K562 (cell line): ENCODE measurements around the gene PI4K2A. TPM values are rescaled to one million over a fixed set of nuclear protein-coding genes. Genes with fewer than 3 reads are reported as not detected.

Experiments
- ATAC-seq: fragments of 200-7000 bp; cut with Tn5 transposase; 3 replicates; pipeline ENCODE4 v1.9.1; 2020; ENCODE audit warnings: moderate library complexity
- BruUV-seq: library from RNA; stranded (reverse); fragments of 400-500 nt; replicated peaks from 2 replicates; lab custom pipeline; 2021; lab: Mats Ljungman, UMichigan
- CTCF ChIA-PET: fragments of 300-600 bp; formaldehyde crosslinking; extraction: SDS; loops from one replicate; lab custom pipeline; 2021; ENCODE audit warnings: low intra/inter-chr PET ratio; lab: Yijun Ruan, JAX
- POLR2A ChIA-PET: fragments of 300-600, 350-650 bp; sonication (Branson Sonifier 250); formaldehyde crosslinking; extraction: SDS; loops from one replicate; lab custom pipeline; 2021; ENCODE audit warnings: antibody characterized with exemption, inconsistent platforms; lab: Yijun Ruan, JAX
- DNase-seq, 4 experiments: peaks; one replicate each; pipeline versions ENCODE4 v3.0.0 to v3.0.0-alpha.2; 2011 to 2018; ENCODE audit warnings: low spot score in 3 of 4, mixed read lengths in 3 of 4; ENCODE audit errors: extremely low read depth in 1 of 4
- FAIRE-seq: peaks from 2 replicates; lab custom pipeline; 2011; peaks lifted over from hg19 to GRCh38; lab: Jason Lieb, UNC
- H2AFZ ChIP-seq: 2 replicates; pipeline ENCODE4 v1.6.0; 2011; ENCODE audit warnings: low read depth, low read length, control low read depth, inconsistent platforms
- H3K27ac ChIP-seq: fragments of 200-600 bp; 3 replicates; pipeline ENCODE4 v1.8.0; 2011; ENCODE audit warnings: low read depth, mild to moderate bottlenecking, control low read depth, inconsistent platforms, low read length, moderate library complexity, mixed read lengths; ENCODE audit errors: extremely low read depth
- H3K27me3 ChIP-seq, 2 experiments: fragments of 300-600 bp in 1 of 2; 2 replicates in 1 of 2; 3 replicates in 1 of 2; pipeline versions ENCODE4 v1.6.0 to v1.8.0; 2011; ENCODE audit warnings: inconsistent platforms in 2 of 2, low read length in 2 of 2, mild to moderate bottlenecking in 1 of 2, mixed read lengths in 1 of 2, moderate library complexity in 1 of 2; ENCODE audit not compliant: control insufficient read depth in 2 of 2, insufficient read depth in 2 of 2
- H3K36me3 ChIP-seq: fragments of 300-600 bp; 3 replicates; pipeline ENCODE4 v1.8.0; 2011; ENCODE audit warnings: mild to moderate bottlenecking, low read length, inconsistent platforms; ENCODE audit not compliant: control insufficient read depth, insufficient read depth
- H3K4me1 ChIP-seq, 2 experiments: fragments of 200-600 bp in 1 of 2; replicated peaks in 1 of 2; 2 replicates in 1 of 2; 3 replicates in 1 of 2; pipeline versions ENCODE4 v1.5.1 to v1.8.0; 2011; ENCODE audit warnings: inconsistent platforms in 2 of 2, low read length in 2 of 2, mild to moderate bottlenecking in 1 of 2, mixed read lengths in 1 of 2, moderate library complexity in 1 of 2; ENCODE audit not compliant: control insufficient read depth in 2 of 2, insufficient read depth in 2 of 2
- H3K4me2 ChIP-seq: 2 replicates; pipeline ENCODE4 v1.6.1; 2011; ENCODE audit warnings: low read length, control low read depth, inconsistent platforms, mixed read lengths; ENCODE audit not compliant: insufficient read depth
- H3K4me3 ChIP-seq: fragments of 200-600 bp; sonication (generic), shearing (Covaris generic); 2 replicates; pipeline ENCODE4 v1.5.1; 2016; ENCODE audit warnings: control low read depth, inconsistent platforms
- H3K79me2 ChIP-seq: fragments of 200-600 bp; 3 replicates; pipeline ENCODE4 v1.8.0; 2011; ENCODE audit warnings: low read length, inconsistent platforms; ENCODE audit not compliant: control insufficient read depth, insufficient read depth
- H3K9ac ChIP-seq, 2 experiments: 2 replicates each; pipeline versions ENCODE4 v1.6.0 to v1.6.1; 2011; ENCODE audit warnings: low read depth in 2 of 2, low read length in 2 of 2, control low read depth in 1 of 2, inconsistent platforms in 1 of 2, mild to moderate bottlenecking in 1 of 2, mixed read lengths in 1 of 2; ENCODE audit not compliant: insufficient read depth in 1 of 2
- H3K9me1 ChIP-seq: one replicate; pipeline ENCODE4 v1.6.0; 2011; ENCODE audit warnings: inconsistent platforms, mild to moderate bottlenecking, low read length, moderate library complexity; ENCODE audit not compliant: control insufficient read depth, insufficient read depth
- H3K9me3 ChIP-seq: replicated peaks from 2 replicates; pipeline ENCODE4 v1.5.1; 2011; ENCODE audit warnings: low read depth, low read length, inconsistent platforms; ENCODE audit not compliant: control insufficient read depth, insufficient read depth
- H4K20me1 ChIP-seq: replicated peaks from 2 replicates; pipeline ENCODE4 v1.6.1; 2011; ENCODE audit warnings: low read length, inconsistent platforms, mixed read lengths; ENCODE audit not compliant: control insufficient read depth, insufficient read depth
- EP300 ChIP-seq: IDR thresholded peaks from 2 replicates; pipeline ENCODE4 v1.6.1; 2012; ENCODE audit warnings: low read length, improper control_type of control experiment
- FOXA1 ChIP-seq: fragments of 450-650 bp; IDR thresholded peaks from 2 replicates; pipeline ENCODE4 v1.6.1; 2016; ENCODE audit warnings: mild to moderate bottlenecking, borderline replicate concordance
- GABPB1 ChIP-seq: sonication (generic); formaldehyde crosslinking; IDR thresholded peaks from 2 replicates; pipeline ENCODE4 v1.8.0; 2022; ENCODE audit warnings: mild to moderate bottlenecking, missing genetic modification reagents
- MYNN ChIP-seq, 2 experiments: sonication (generic); formaldehyde crosslinking in 1 of 2; IDR thresholded peaks; 2 replicates each; pipeline versions ENCODE4 v1.5.0 to v1.6.1; 2016 to 2020; ENCODE audit warnings: antibody characterized with exemption in 1 of 2, missing genetic modification reagents in 1 of 2
- PCBP1 ChIP-seq: fragments of 200-400 bp; formaldehyde crosslinking; IDR thresholded peaks from 2 replicates; pipeline ENCODE4 v1.6.1; 2018; ENCODE audit warnings: mild to moderate bottlenecking, low read depth, low read length; ENCODE audit not compliant: poor library complexity, severe bottlenecking
- PCBP2 ChIP-seq: fragments of 200-400 bp; formaldehyde crosslinking; IDR thresholded peaks from 2 replicates; pipeline ENCODE4 v1.6.1; 2018; ENCODE audit warnings: low read length, low read depth, mild to moderate bottlenecking, moderate library complexity; ENCODE audit not compliant: poor library complexity, severe bottlenecking
- SETDB1 ChIP-seq: IDR thresholded peaks from one replicate; pipeline ENCODE4 v1.6.1; 2012; ENCODE audit warnings: low read length, control low read depth, inconsistent platforms
- ZFP36 ChIP-seq: fragments of 150-350 bp; IDR thresholded peaks from 2 replicates; pipeline ENCODE4 v1.6.1; 2018; ENCODE audit warnings: low read length, low read depth; ENCODE audit not compliant: partially characterized antibody
- ZNF133 ChIP-seq: fragments of 250-450 bp; sonication (Bioruptor Pico); IDR thresholded peaks from 2 replicates; pipeline ENCODE4 v1.4.0; 2020; ENCODE audit warnings: mild to moderate bottlenecking
- ZNF584 ChIP-seq: fragments of 200-800 bp; sonication (Bioruptor generic); IDR thresholded peaks from 2 replicates; pipeline ENCODE4 v1.6.1; 2016; ENCODE audit warnings: low read depth, mild to moderate bottlenecking, missing genetic modification characterization, missing compliant biosample characterization
- WGBS: fragments of 100-300 bp; shearing (Covaris generic); methylation state at CpG from one replicate; pipeline ENCODE4 v1.1.6; 2016; ENCODE audit warnings: low coverage, mixed read lengths; ENCODE audit not compliant: insufficient coverage; ENCODE audit errors: missing lambda C conversion rate; 5-methylcytosine and 5-hydroxymethylcytosine counted together
- in situ Hi-C: fragments of 300-500 bp; cut with MboI; formaldehyde crosslinking; loops from 4 replicates; pipeline ENCODE4 v1.15.0; 2018; ENCODE audit warnings: inconsistent platforms, mixed read lengths
- intact Hi-C: fragments of 100-400 bp; cut with micrococcal nuclease; formaldehyde crosslinking; loops from 2 replicates; pipeline ENCODE4 v1.14.2; 2022
- polyA plus RNA-seq, 8 experiments: library from polyadenylated mRNA; depleted of rRNA in 4 of 8; stranded (reverse) in 5 of 8; unstranded in 3 of 8; fragments of >200 nt; fragmentation: Nextera tagmentation in 2 of 8; fragmentation: Illumina TruSeq in 1 of 8; extraction: Ambion mirVana in 2 of 8; extraction: Trizol in 1 of 8; gene quantifications; 2 replicates each; pipeline versions ENCODE4 v1.2.1 to v1.2.3, GENCODE V29; 2011 to 2014; ENCODE audit warnings: inconsistent platforms in 1 of 8, missing spikeins in 1 of 8
- total RNA-seq, 7 experiments: library from RNA; depleted of rRNA in 6 of 7; stranded (reverse); fragments of >200 nt in 6 of 7; fragmentation: Illumina TruSeq in 2 of 7; extraction: Trizol in 2 of 7; gene quantifications; 2 replicates each; pipeline versions ENCODE4 v1.2.1 to v1.2.3, GENCODE V29; 2011 to 2021; ENCODE audit warnings: low replicate concordance in 1 of 7
- TF ChIP-seq, protein P1 (sequence below): fragments of 450-650 bp; IDR thresholded peaks from 2 replicates; pipeline ENCODE4 v1.7.0; 2016; ENCODE audit warnings: borderline replicate concordance
- TF ChIP-seq, protein P2 (sequence below): IDR thresholded peaks from 3 replicates; pipeline ENCODE4 v1.6.1; 2011; ENCODE audit warnings: borderline replicate concordance, mild to moderate bottlenecking; ENCODE audit not compliant: insufficient read length, insufficient read depth

The PI4K2A gene
- total and polyA plus RNA-seq, 9 of the 15 experiments (the other 6 are each of a cell fraction or from before 2014, with no cell fraction given), result 4.4 to 28.4 (median 16.5) TPM

DNA sequence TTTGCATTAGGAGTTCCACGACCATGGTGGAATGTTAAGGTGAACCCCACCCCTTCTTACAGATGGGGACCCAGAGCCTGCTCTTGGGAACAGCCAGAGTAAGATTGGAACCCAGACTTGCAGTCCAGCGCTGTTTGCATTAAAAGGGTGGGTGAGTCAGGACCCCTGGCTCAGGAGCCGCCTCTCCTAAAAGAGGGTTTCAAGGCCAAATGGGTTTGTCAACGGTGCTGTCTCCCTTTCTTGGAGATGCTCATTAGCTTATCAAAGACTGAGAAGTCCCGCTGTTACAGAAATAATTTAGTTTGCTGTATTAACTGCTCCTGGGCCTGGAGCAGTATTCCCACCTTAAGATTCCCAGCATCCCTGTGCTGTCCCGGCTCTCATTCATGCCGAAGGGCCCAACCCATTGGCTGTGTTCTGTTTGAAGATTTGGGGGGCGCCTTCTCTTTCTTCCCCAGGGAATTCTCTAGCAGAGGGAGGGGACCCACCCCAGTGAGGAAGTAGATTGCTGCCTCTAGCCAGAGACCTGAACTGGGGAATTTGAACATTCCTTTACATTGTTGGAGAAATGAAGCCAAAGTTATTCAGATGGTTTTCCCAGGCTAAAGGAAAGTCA, 74.9 kb downstream of the PI4K2A start:
- Histone ChIP-seq H4K20me1 (no peaks in the 10 kb centered on the region), H2AFZ (no peak overlapping the region), H3K79me2 (no peaks in the 10 kb centered on the region; the same call in 2 of the 3 replicates), H3K4me1 (peaks cover 17 to 51% of the 10 kb centered on the region in 2 experiments; a peak in 4 of 5 replicates), H3K36me3 (no peaks in the 10 kb centered on the region), H3K27me3 (no peaks in the 10 kb centered on the region), H3K9me1 (no peaks in the 10 kb centered on the region), H3K9ac (peak overlapping the region in 1 of 2 experiments; percentile 92; a peak in 1 of 4 replicates), H3K4me2 (peak overlapping the region; percentile 71; the same call in 1 of the 2 replicates), H3K4me3 (0 out of 2 replicates have a peak overlapping the region, but pooled peaks have one; percentile 38), H3K27ac (no peak overlapping the region), H3K9me3 (no peaks in the 10 kb centered on the region)
- ChIA-PET POLR2A (interaction anchor here (1.5 to 1.6 kb wide), 2 partner anchors 8 to 11 kb away, joined by 3 to 7 read pairs; no protein-coding TSS in a partner anchor), CTCF (no interaction called here)
- intact Hi-C loops, result no loop called here
- WGBS, result 60% methylated on average over 6 of the region's 8 CpGs
- BruUV-seq, result TSS peak; percentile 36
- DNase-seq (no peak), FAIRE-seq (no peak), ATAC-seq (no peak)
- TF ChIP-seq ZNF133 (CRISPR knock-in tag) (no peak), ZNF584 (no peak), PCBP2 (no peak), GABPB1 (no peak)
- in situ Hi-C loops, result no loop called here

DNA sequence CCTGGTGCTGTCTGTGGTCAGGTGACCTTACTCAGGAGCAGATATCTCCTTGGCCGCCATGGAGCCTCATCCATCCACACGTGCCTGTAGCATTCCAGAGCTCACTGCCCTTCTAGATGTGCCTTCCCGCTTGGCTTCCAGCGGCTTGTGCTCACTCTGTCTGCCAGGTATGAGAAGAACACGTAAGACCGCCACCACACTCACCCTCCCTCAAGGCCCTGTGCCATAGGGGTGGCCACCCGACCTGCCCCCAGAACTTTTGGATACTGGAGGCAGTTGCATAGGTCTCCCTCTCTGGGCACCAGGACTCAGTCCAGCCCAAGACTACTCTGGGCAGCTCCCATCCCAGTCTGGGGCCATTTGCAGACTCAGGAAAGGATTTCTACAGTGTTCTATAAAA, 77.2 kb downstream of the PI4K2A start:
- in situ Hi-C loops, result no loop called here
- H3K27ac ChIP-seq, result no peak overlapping the region
- POLR2A ChIA-PET, result interaction anchor here (1.2 kb wide), 1 partner anchor 523 kb away, joined by 4 read pairs; no protein-coding TSS in a partner anchor
- peak overlapping the region; percentile 52; the same call in 1 of the 2 replicates for H3K4me2 ChIP-seq
- peaks cover 17 to 51% of the 10 kb centered on the region in 2 experiments; a peak in 4 of 5 replicates for H3K4me1 ChIP-seq
- no peak for DNase-seq
- H3K4me3 ChIP-seq, result no peak overlapping the region
- FAIRE-seq, result no peak
- no peaks in the 10 kb centered on the region for H3K9me1 ChIP-seq
- H3K9me3 ChIP-seq, result no peaks in the 10 kb centered on the region
- BruUV-seq, result no TSS peak
- no peaks in the 10 kb centered on the region; the same call in 2 of the 3 replicates for H3K79me2 ChIP-seq
- ATAC-seq, result no peak
- H3K9ac ChIP-seq, result peak overlapping the region in 1 of 2 experiments; percentile 69; a peak in 1 of 4 replicates
- intact Hi-C loops, result no loop called here
- CTCF ChIA-PET, result no interaction called here
- WGBS, result 62% methylated on average over 5 of the region's 7 CpGs
- no peaks in the 10 kb centered on the region for H4K20me1 ChIP-seq
- H3K27me3 ChIP-seq, result no peaks in the 10 kb centered on the region
- H3K36me3 ChIP-seq, result no peaks in the 10 kb centered on the region
- 0 out of 2 replicates have a peak overlapping the region, but pooled peaks have one; percentile 9 for H2AFZ ChIP-seq
- TF ChIP-seq PCBP1 (no peak), ZFP36 (no peak), EP300 (no peak), MYNN (IDR thresholded peaks at IDR 0.05) (no peak), MYNN (CRISPR knock-in tag; IDR thresholded peaks at IDR 0.05) (no peak), SETDB1 (no peak), FOXA1 (no peak)
- TF ChIP-seq, protein P1, sequence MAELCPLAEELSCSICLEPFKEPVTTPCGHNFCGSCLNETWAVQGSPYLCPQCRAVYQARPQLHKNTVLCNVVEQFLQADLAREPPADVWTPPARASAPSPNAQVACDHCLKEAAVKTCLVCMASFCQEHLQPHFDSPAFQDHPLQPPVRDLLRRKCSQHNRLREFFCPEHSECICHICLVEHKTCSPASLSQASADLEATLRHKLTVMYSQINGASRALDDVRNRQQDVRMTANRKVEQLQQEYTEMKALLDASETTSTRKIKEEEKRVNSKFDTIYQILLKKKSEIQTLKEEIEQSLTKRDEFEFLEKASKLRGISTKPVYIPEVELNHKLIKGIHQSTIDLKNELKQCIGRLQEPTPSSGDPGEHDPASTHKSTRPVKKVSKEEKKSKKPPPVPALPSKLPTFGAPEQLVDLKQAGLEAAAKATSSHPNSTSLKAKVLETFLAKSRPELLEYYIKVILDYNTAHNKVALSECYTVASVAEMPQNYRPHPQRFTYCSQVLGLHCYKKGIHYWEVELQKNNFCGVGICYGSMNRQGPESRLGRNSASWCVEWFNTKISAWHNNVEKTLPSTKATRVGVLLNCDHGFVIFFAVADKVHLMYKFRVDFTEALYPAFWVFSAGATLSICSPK, result no peak
- TF ChIP-seq, protein P2, sequence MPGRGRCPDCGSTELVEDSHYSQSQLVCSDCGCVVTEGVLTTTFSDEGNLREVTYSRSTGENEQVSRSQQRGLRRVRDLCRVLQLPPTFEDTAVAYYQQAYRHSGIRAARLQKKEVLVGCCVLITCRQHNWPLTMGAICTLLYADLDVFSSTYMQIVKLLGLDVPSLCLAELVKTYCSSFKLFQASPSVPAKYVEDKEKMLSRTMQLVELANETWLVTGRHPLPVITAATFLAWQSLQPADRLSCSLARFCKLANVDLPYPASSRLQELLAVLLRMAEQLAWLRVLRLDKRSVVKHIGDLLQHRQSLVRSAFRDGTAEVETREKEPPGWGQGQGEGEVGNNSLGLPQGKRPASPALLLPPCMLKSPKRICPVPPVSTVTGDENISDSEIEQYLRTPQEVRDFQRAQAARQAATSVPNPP, result no peak
